ENCODE measurements around the gene TMEM94. TPM values are rescaled to one million over a fixed set of nuclear protein-coding genes. Genes with fewer than 3 reads are reported as not detected.

Gene TMEM94
- total RNA-seq, 6 experiments from 2014 or later = 24.2 to 47.1 (median 29.6) TPM

DNA sequence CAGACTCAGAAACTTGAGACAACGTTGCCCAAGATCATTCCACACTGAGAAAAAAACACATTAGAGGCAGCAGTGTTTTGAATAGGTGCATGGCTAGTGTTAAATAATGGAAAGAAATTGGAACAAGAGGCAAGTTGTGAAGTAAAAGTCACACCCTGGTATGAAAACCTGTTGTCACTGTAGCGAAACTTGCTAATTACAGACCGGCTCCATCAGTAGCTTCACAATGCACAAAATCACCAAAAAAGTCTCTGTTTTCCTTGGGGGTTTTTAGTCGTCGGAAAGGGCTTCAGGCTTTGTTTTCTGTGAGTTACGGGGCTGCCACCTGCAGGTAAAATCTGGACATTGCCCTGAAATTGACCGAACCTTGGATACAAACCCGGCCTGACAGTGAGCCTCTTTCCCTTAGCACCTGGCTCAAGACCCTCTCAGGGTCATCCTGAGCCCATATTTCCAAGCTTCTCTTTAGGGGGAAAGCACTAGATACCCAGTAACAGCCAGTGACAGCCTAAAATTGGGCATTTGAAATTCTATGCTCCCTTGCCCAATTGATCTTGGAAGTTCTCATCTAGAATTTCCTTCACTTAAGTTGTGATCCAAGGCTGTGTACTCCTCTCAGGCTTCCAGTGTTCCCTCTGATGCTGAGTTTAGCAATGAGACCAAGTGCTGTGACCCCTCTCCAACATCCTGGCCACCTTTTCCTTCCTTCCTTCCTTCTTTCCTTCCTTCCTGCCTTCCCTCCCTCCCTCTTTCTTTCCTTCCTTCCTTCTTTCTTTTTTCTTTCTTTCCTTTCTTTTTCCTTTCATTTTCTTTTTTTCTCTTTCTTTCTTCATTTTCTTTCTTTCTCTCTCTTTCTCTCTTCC lies 43.7 kb upstream of the TMEM94 start:
- under 1% methylated on average over 8 of the region's 8 CpGs for WGBS (ENCODE audit: insufficient coverage, low coverage, low lambda C conversion rate, missing lambda C conversion rate)
- no peaks in the 10 kb centered on the region for H3K9me3 ChIP-seq
- no peaks in the 10 kb centered on the region for H3K27me3 ChIP-seq
- H3K36me3 ChIP-seq = no peaks in the 10 kb centered on the region
- ATAC-seq (peak; percentile 82 to 94 (median 88)), DNase-seq (peak in 2 of 3 donors; percentile 45 to 63)
- no peak overlapping the region for H3K27ac ChIP-seq
- peak overlapping the region in 1 of 3 donors; percentile 31 for H3K4me3 ChIP-seq
- H3K4me1 ChIP-seq = peaks cover 0 to 5% (median 0%) of the 10 kb centered on the region in 4 donors
- TF ChIP-seq, protein P1, sequence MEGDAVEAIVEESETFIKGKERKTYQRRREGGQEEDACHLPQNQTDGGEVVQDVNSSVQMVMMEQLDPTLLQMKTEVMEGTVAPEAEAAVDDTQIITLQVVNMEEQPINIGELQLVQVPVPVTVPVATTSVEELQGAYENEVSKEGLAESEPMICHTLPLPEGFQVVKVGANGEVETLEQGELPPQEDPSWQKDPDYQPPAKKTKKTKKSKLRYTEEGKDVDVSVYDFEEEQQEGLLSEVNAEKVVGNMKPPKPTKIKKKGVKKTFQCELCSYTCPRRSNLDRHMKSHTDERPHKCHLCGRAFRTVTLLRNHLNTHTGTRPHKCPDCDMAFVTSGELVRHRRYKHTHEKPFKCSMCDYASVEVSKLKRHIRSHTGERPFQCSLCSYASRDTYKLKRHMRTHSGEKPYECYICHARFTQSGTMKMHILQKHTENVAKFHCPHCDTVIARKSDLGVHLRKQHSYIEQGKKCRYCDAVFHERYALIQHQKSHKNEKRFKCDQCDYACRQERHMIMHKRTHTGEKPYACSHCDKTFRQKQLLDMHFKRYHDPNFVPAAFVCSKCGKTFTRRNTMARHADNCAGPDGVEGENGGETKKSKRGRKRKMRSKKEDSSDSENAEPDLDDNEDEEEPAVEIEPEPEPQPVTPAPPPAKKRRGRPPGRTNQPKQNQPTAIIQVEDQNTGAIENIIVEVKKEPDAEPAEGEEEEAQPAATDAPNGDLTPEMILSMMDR (IDR thresholded peaks at IDR 0.05) = peak; percentile 75 to 84 (median 79)
- no peak for TF ChIP-seq POLR2A (IDR thresholded peaks at IDR 0.05)
- intact Hi-C loops (cut with DNase I) = loop anchor here in 1 of 2 donors (10.0 kb wide), 2 partner anchors 88 to 138 kb away; partner anchors contain the start of gene MIF4GD

DNA sequence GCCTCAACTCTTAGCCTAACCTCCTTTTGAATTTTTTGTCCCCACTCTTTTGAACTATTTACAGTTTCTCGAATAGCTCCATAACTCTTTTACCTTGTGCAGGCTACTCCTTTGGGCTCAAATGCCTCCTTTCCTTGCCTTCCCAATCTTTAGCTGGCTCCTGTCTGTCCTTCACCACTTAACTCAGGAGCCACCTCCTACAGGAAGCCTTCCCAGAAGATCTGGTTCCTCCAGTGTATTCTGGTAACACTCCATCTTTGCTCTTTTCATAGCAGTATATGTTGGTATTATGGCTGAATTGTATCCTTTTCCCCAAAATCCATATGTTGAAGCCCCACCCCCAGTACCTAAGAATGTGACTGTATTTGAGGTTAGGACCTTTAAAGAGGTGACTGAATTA lies 41.9 kb upstream of the TMEM94 start:
- WGBS (ENCODE audit: insufficient coverage, low coverage, low lambda C conversion rate, missing lambda C conversion rate) = 60% methylated on average over 1 of the region's 1 CpG
- H3K4me3 ChIP-seq = no peak overlapping the region
- no peak for ATAC-seq
- peaks cover 0 to 5% (median 0%) of the 10 kb centered on the region in 4 donors for H3K4me1 ChIP-seq
- TF ChIP-seq, protein P1 (IDR thresholded peaks at IDR 0.05) = no peak
- TF ChIP-seq POLR2A (IDR thresholded peaks at IDR 0.05) = no peak
- intact Hi-C loops (cut with DNase I) = loop anchor here in 1 of 2 donors (10.0 kb wide), 2 partner anchors 90 to 140 kb away; partner anchors contain the start of gene MIF4GD
- no peaks in the 10 kb centered on the region for H3K27me3 ChIP-seq
- DNase-seq = no peak
- H3K27ac ChIP-seq = no peak overlapping the region
- no peaks in the 10 kb centered on the region for H3K9me3 ChIP-seq
- no peaks in the 10 kb centered on the region for H3K36me3 ChIP-seq

DNA sequence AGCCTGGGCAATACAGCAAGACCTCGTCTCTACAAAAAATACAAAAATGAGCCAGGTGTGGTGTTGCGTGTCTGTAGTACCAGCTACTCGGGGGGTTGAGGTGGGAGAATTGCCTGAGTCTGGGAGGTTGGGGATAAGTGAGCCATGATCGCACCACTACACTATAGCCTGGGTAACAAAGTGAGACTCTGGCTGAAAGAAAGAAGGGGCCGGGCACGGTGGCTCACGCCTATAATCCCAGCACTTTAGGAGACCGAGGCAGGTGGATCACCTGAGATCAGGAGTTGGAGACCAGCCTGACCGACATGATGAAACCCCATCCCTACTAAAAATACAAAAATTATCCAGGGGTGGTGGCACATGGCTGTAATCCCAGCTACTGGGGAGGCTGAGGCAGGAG lies 40.4 kb upstream of the TMEM94 start:
- TF ChIP-seq POLR2A (IDR thresholded peaks at IDR 0.05) = no peak
- TF ChIP-seq, protein P1 (IDR thresholded peaks at IDR 0.05) = no peak
- intact Hi-C loops (cut with DNase I) = loop anchor here in 1 of 2 donors (10.0 kb wide), 2 partner anchors 91 to 141 kb away; partner anchors contain the start of gene MIF4GD
- H3K27ac ChIP-seq = no peak overlapping the region
- WGBS (ENCODE audit: insufficient coverage, low coverage, low lambda C conversion rate, missing lambda C conversion rate) = 83% methylated on average over 7 of the region's 9 CpGs
- H3K4me3 ChIP-seq = no peak overlapping the region
- H3K27me3 ChIP-seq = no peaks in the 10 kb centered on the region
- DNase-seq = no peak
- ATAC-seq = no peak
- no peaks in the 10 kb centered on the region for H3K9me3 ChIP-seq
- peaks cover 0 to 5% (median 0%) of the 10 kb centered on the region in 4 donors for H3K4me1 ChIP-seq
- H3K36me3 ChIP-seq = no peaks in the 10 kb centered on the region

DNA sequence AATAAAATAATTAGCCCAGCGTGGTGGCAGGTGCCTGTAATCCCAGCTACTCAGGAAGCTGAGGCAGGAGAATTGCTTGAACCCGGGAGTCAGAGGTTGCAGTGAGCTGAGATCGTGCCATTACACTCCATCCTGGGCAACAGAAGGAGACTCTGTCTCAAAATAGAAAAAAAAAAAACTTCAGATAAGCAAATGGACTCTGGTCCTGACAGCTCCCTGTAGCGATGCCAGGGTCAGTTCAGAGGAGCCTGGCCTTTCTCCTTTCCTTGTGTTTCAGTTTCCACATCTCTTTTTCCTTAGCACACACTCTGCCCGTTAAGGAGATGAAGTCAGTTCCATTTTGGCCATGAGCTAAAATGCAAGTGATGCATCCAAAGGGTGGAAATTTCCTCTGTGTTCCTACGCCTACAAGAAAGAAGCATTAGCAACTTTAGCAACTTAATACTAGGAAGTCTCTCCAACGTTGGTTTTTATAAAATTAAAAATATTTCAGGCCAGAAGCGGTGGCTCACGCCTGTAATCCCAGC lies 39.3 kb upstream of the TMEM94 start:
- no peaks in the 10 kb centered on the region for H3K9me3 ChIP-seq
- no peaks in the 10 kb centered on the region for H3K36me3 ChIP-seq
- peaks cover 0 to 4% (median 0%) of the 10 kb centered on the region in 4 donors for H3K4me1 ChIP-seq
- TF ChIP-seq, protein P1 (IDR thresholded peaks at IDR 0.05) = no peak
- TF ChIP-seq POLR2A (IDR thresholded peaks at IDR 0.05) = no peak
- DNase-seq = no peak
- WGBS (ENCODE audit: insufficient coverage, low coverage, low lambda C conversion rate, missing lambda C conversion rate) = 51% methylated on average over 6 of the region's 9 CpGs
- intact Hi-C loops (cut with DNase I) = loop anchor here in 1 of 2 donors (10.0 kb wide), 2 partner anchors 92 to 142 kb away; partner anchors contain the start of gene MIF4GD
- H3K27me3 ChIP-seq = no peaks in the 10 kb centered on the region
- no peak overlapping the region for H3K27ac ChIP-seq
- H3K4me3 ChIP-seq = no peak overlapping the region
- ATAC-seq = no peak
